Measurements from ENCODE around the gene ABCG5. TPM values are rescaled to one million over a fixed set of nuclear protein-coding genes. Genes with fewer than 3 reads are reported as not detected.

The ABCG5 gene
- total and polyA plus RNA-seq, 2 of the 4 experiments (the other 2 are of a cell fraction) = not detected

- Histone ChIP-seq H3K9ac (ENCODE audit: low read depth, low read length) (no peak overlapping the region), H4K5ac (ENCODE audit: low read depth, low read length) (no peak overlapping the region), H3K27me3 (ENCODE audit: control insufficient read depth, insufficient read depth, low read length) (peaks cover 48% of the 10 kb centered on the region), H3K14ac (replicated peaks; ENCODE audit: low read depth, low read length) (no peak overlapping the region), H3K4me2 (ENCODE audit: low read depth, low read length) (peak overlapping the region; percentile 67; the same call in 1 of the 2 replicates), H2AK9ac (replicated peaks; ENCODE audit: low read depth, low read length, poor library complexity) (no peak overlapping the region), H4K91ac (ENCODE audit: insufficient read depth, low read depth, low read length) (no peak overlapping the region), H3K9me1 (ENCODE audit: insufficient read depth, low read length) (no peaks in the 10 kb centered on the region), H3K36me3 (ENCODE audit: control insufficient read depth, insufficient read depth, low read length) (no peaks in the 10 kb centered on the region), H3K56ac (ENCODE audit: extremely low read depth, insufficient read depth, low read length) (no peak overlapping the region), H3K9me3 (ENCODE audit: control insufficient read depth, insufficient read depth, low read length) (no peaks in the 10 kb centered on the region), H2BK5ac (ENCODE audit: low read depth, low read length, poor library complexity, severe bottlenecking) (no peak overlapping the region), H3K79me1 (ENCODE audit: low read depth in 1 of 2, low read length in 2 of 2) (no peaks in the 10 kb centered on the region), H3K18ac (ENCODE audit: low read depth, low read length) (no peak overlapping the region), H2AFZ (replicated peaks; ENCODE audit: low read length, poor library complexity) (peak overlapping the region; percentile 69), H2BK120ac (ENCODE audit: low read depth, low read length) (no peak overlapping the region), H3K4me1 (ENCODE audit: control insufficient read depth, insufficient read depth, low read length) (no peaks in the 10 kb centered on the region; the same call in 1 of the 2 replicates), H2BK20ac (ENCODE audit: low read depth, low read length) (no peak overlapping the region), H3K4ac (ENCODE audit: low read depth, low read length) (no peak overlapping the region), H2AK5ac (ENCODE audit: low read depth, low read length) (no peak overlapping the region), H3K4me3 (ENCODE audit: insufficient read depth, low read depth, low read length) (no peak overlapping the region), H3K27ac (ENCODE audit: insufficient read depth, low read length) (no peak overlapping the region), H4K20me1 (ENCODE audit: insufficient read depth, low read length) (no peaks in the 10 kb centered on the region), H3K23ac (ENCODE audit: low read depth, low read length) (no peak overlapping the region), H4K8ac (ENCODE audit: low read depth in 2 of 2, low read length in 2 of 2) (no peak overlapping the region), H2BK15ac (ENCODE audit: low read depth, low read length) (no peak overlapping the region)
- ChIA-PET CTCF (no interaction called here), POLR2A (ENCODE audit: unreplicated experiment) (no interaction called here)
- WGBS, 2 experiments (ENCODE audit: extremely low coverage in 2 of 2, insufficient read length in 1 of 2) = 17% methylated on average over 11 of the region's 54 CpGs; no CpG with 5 or more reads in 1 of the 2 experiments
- dilution Hi-C loops (cut with HindIII; ENCODE audit: low sequenced_read_pairs, unreplicated experiment) = no loop called here
- intact Hi-C loops (cut with micrococcal nuclease) = no loop called here
- ATAC-seq (ENCODE audit: low read depth) (peak; percentile 59), DNase-seq (no peak)
- in situ Hi-C loops (cut with MboI; ENCODE audit: low sequenced_read_pairs) = no loop called here
- no peak for TF ChIP-seq RFX5 (IDR thresholded peaks at IDR 0.05; ENCODE audit: low read depth, low read length)
- no TSS peak for BruUV-seq (replicated peaks)
Observed at GRCh38 chr2:43831543-43832294, 6.9 kb downstream of the ABCG5 start.

Measured in IMR-90 (cell line).